Vagina (tissue), 2 donors: ENCODE measurements around the gene FBLN1. TPM values are rescaled to one million over a fixed set of nuclear protein-coding genes. Genes with fewer than 3 reads are reported as not detected.

Experiments
- DNase-seq, 2 donors: peaks; one replicate each; pipeline ENCODE4 v3.0.0-alpha.2; 2017; ENCODE audit errors: extremely low spot score in 2 of 2
- H3K27ac ChIP-seq: fragments of 200-600 bp; sonication (generic); one replicate; pipeline ENCODE4 v1.5.1; 2019
- H3K27me3 ChIP-seq: fragments of 200-600 bp; sonication (generic); one replicate; pipeline ENCODE4 v1.5.1; 2019
- H3K36me3 ChIP-seq, 2 donors: fragments of 200-600 bp; sonication (generic); one replicate each; pipeline ENCODE4 v1.5.1; 2017 to 2019
- H3K4me1 ChIP-seq: fragments of 200-600 bp; sonication (generic); one replicate; pipeline ENCODE4 v1.5.1; 2019
- H3K4me3 ChIP-seq, 2 donors: fragments of 200-600 bp; sonication (generic); 1 replicate in 1 of 2; 2 replicates in 1 of 2; pipeline ENCODE4 v1.5.1; 2016 to 2019
- H3K9me3 ChIP-seq: fragments of 200-600 bp; sonication (generic); one replicate; pipeline ENCODE4 v1.5.1; 2019
- CTCF ChIP-seq, 3 experiments: fragments of 450-650 bp in 2 of 3; fragments of 200-600 bp in 1 of 3; sonication (generic) in 1 of 3; IDR thresholded peaks; one replicate each; pipeline ENCODE4 v1.5.1; 2017 to 2019; ENCODE audit warnings: antibody characterized with exemption in 3 of 3, mild to moderate bottlenecking in 2 of 3, moderate library complexity in 2 of 3
- POLR2A ChIP-seq, 2 donors: fragments of 450-650 bp; IDR thresholded peaks; one replicate each; pipeline ENCODE4 v1.6.1; 2017; ENCODE audit warnings: antibody characterized with exemption in 2 of 2, mild to moderate bottlenecking in 2 of 2, moderate library complexity in 2 of 2
- POLR2AphosphoS5 ChIP-seq, 2 donors: sonication (generic); formaldehyde crosslinking; IDR thresholded peaks; one replicate each; pipeline ENCODE4 v1.9.0; 2017; ENCODE audit warnings: antibody characterized with exemption in 2 of 2, mild to moderate bottlenecking in 2 of 2, low read depth in 1 of 2; ENCODE audit not compliant: insufficient read depth in 1 of 2
- intact Hi-C: fragments of 100-400 bp; cut with DNase I; formaldehyde crosslinking; loops from one replicate; pipeline ENCODE4 v1.15.1; 2023
- total RNA-seq: library from RNA; depleted of rRNA; stranded (reverse); fragments of >200 nt; gene quantifications from one replicate; pipeline ENCODE4 v1.2.3, GENCODE V29; 2016

The FBLN1 gene
- total RNA-seq, 1 donor from 2014 or later = 1,019 TPM

GRCh38 chr22:45551310-45552016, 48.8 kb downstream of the FBLN1 start:
- Histone ChIP-seq H3K4me1 (peaks cover 68% of the 10 kb centered on the region), H3K27ac (peak overlapping the region; percentile 93), H3K27me3 (no peaks in the 10 kb centered on the region), H3K4me3 (no peak overlapping the region), H3K9me3 (no peaks in the 10 kb centered on the region), H3K36me3 (peaks cover 0 to 16% of the 10 kb centered on the region in 2 donors)
- TF ChIP-seq CTCF (IDR thresholded peaks at IDR 0.05) = no peak
- peak in 1 of 2 donors; percentile 65 for TF ChIP-seq POLR2AphosphoS5 (IDR thresholded peaks at IDR 0.05; ENCODE audit: insufficient read depth in 1 of 2, low read depth in 1 of 2)
- intact Hi-C loops = loop anchor here (5.0 kb wide), 2 partner anchors 44 to 279 kb away; no protein-coding TSS in a partner anchor
- DNase-seq = no peak

GRCh38 chr22:45552017-45552411, 49.3 kb downstream of the FBLN1 start:
- intact Hi-C loops = loop anchor here (5.0 kb wide), 2 partner anchors 45 to 280 kb away; no protein-coding TSS in a partner anchor
- Histone ChIP-seq H3K27me3 (no peaks in the 10 kb centered on the region), H3K4me3 (no peak overlapping the region), H3K27ac (peak overlapping the region; percentile 93), H3K9me3 (no peaks in the 10 kb centered on the region), H3K4me1 (peaks cover 68% of the 10 kb centered on the region), H3K36me3 (peaks cover 0 to 16% of the 10 kb centered on the region in 2 donors)
- no peak for DNase-seq
- TF ChIP-seq CTCF (IDR thresholded peaks at IDR 0.05) = no peak
- TF ChIP-seq POLR2A (IDR thresholded peaks at IDR 0.05) = no peak
- TF ChIP-seq POLR2AphosphoS5 (IDR thresholded peaks at IDR 0.05; ENCODE audit: insufficient read depth in 1 of 2, low read depth in 1 of 2) = no peak

GRCh38 chr22:45552580-45553350, 50.1 kb downstream of the FBLN1 start:
- TF ChIP-seq POLR2A (IDR thresholded peaks at IDR 0.05) = no peak
- TF ChIP-seq CTCF (IDR thresholded peaks at IDR 0.05) = no peak
- TF ChIP-seq POLR2AphosphoS5 (IDR thresholded peaks at IDR 0.05; ENCODE audit: insufficient read depth in 1 of 2, low read depth in 1 of 2) = peak in 1 of 2 donors; percentile 52
- intact Hi-C loops = loop anchor here (5.0 kb wide), 2 partner anchors 45 to 280 kb away; no protein-coding TSS in a partner anchor
- H3K9me3 ChIP-seq = no peaks in the 10 kb centered on the region
- peaks cover 68% of the 10 kb centered on the region for H3K4me1 ChIP-seq
- H3K36me3 ChIP-seq = peaks cover 0 to 16% of the 10 kb centered on the region in 2 donors
- peak overlapping the region in 1 of 2 donors; percentile 17 for H3K4me3 ChIP-seq
- no peaks in the 10 kb centered on the region for H3K27me3 ChIP-seq
- H3K27ac ChIP-seq = peak overlapping the region; percentile 93
- no peak for DNase-seq

GRCh38 chr22:45553351-45554039, 50.8 kb downstream of the FBLN1 start:
- intact Hi-C loops = loop anchor here (2.0 to 5.0 kb wide), 3 partner anchors 46 to 281 kb away; no protein-coding TSS in a partner anchor
- no peak for DNase-seq
- Histone ChIP-seq H3K27me3 (no peaks in the 10 kb centered on the region), H3K36me3 (peaks cover 0 to 10% of the 10 kb centered on the region in 2 donors), H3K4me1 (peaks cover 61% of the 10 kb centered on the region), H3K9me3 (no peaks in the 10 kb centered on the region), H3K4me3 (no peak overlapping the region), H3K27ac (peak overlapping the region; percentile 93)
- TF ChIP-seq CTCF (IDR thresholded peaks at IDR 0.05) = peak; percentile 83 to 95 (median 87)
- peak; percentile 49 to 58 for TF ChIP-seq POLR2AphosphoS5 (IDR thresholded peaks at IDR 0.05; ENCODE audit: insufficient read depth in 1 of 2, low read depth in 1 of 2)
- no peak for TF ChIP-seq POLR2A (IDR thresholded peaks at IDR 0.05)
